ENCODE results near the gene HDAC1. TPM values are rescaled to one million over a fixed set of nuclear protein-coding genes. Genes with fewer than 3 reads are reported as not detected.

Gene HDAC1
- 27.5 and 29.7 TPM in 2 replicates for total RNA-seq (2012; rRNA removed)

- H3K27me3 ChIP-seq (ENCODE audit: control insufficient read depth, insufficient read depth, low read length): no peaks in the 10 kb centered on the region
- peak within 1 kb of the TSS; percentile 91 for H3K4me3 ChIP-seq (ENCODE audit: low read length)
- H3K36me3 ChIP-seq (ENCODE audit: insufficient read depth, low read length): no peaks in the 10 kb centered on the region
- H3K4me2 ChIP-seq (ENCODE audit: low read length): peak within 1 kb of the TSS; percentile 92
- H3K9me3 ChIP-seq (replicated peaks; ENCODE audit: low read length): no peaks in the 10 kb centered on the region
- peak within 1 kb of the TSS; percentile 83 for H3K9ac ChIP-seq (ENCODE audit: low read depth, low read length)
- H3K4me1 ChIP-seq (ENCODE audit: control insufficient read depth, insufficient read depth, low read length): peaks cover 8% of the 10 kb centered on the region
Measured at GRCh38 chr1:32291708-32292538, at the start of gene HDAC1. HDAC1 (plus strand) TSS chr1:32292083; CDS start chr1:32292170, 87 bp downstream.

- peak overlapping the region; percentile 32 for H3K4me2 ChIP-seq (ENCODE audit: low read length)
- H3K4me3 ChIP-seq (ENCODE audit: low read length): no peak overlapping the region
- H3K9me3 ChIP-seq (replicated peaks; ENCODE audit: low read length): no peaks in the 10 kb centered on the region
- peaks cover 30% of the 10 kb centered on the region for H3K4me1 ChIP-seq (ENCODE audit: control insufficient read depth, insufficient read depth, low read length)
- H3K36me3 ChIP-seq (ENCODE audit: insufficient read depth, low read length): no peaks in the 10 kb centered on the region
- no peak overlapping the region for H3K9ac ChIP-seq (ENCODE audit: low read depth, low read length)
- no peaks in the 10 kb centered on the region for H3K27me3 ChIP-seq (ENCODE audit: control insufficient read depth, insufficient read depth, low read length)
Measured at GRCh38 chr1:32242341-32242851, 49.5 kb upstream of the HDAC1 start.

- Histone ChIP-seq H3K9ac (ENCODE audit: low read depth, low read length) (no peak within 1 kb of the TSS), H3K4me1 (ENCODE audit: control insufficient read depth, insufficient read depth, low read length) (peaks cover 20% of the 10 kb centered on the region), H3K36me3 (ENCODE audit: insufficient read depth, low read length) (no peaks in the 10 kb centered on the region), H3K27me3 (ENCODE audit: control insufficient read depth, insufficient read depth, low read length) (no peaks in the 10 kb centered on the region), H3K9me3 (replicated peaks; ENCODE audit: low read length) (no peaks in the 10 kb centered on the region), H3K4me2 (ENCODE audit: low read length) (no peak within 1 kb of the TSS), H3K4me3 (ENCODE audit: low read length) (no peak within 1 kb of the TSS)
Measured at GRCh38 chr1:32246888-32247273, 45.0 kb upstream of the HDAC1 start, which contains the start of gene FAM167B. FAM167B (plus strand) TSS chr1:32247222; CDS start chr1:32247422, 200 bp downstream.

- no peaks in the 10 kb centered on the region for H3K9me3 ChIP-seq (replicated peaks; ENCODE audit: low read length)
- no peaks in the 10 kb centered on the region for H3K36me3 ChIP-seq (ENCODE audit: insufficient read depth, low read length)
- H3K9ac ChIP-seq (ENCODE audit: low read depth, low read length): no peak overlapping the region
- H3K4me2 ChIP-seq (ENCODE audit: low read length): no peak overlapping the region
- H3K27me3 ChIP-seq (ENCODE audit: control insufficient read depth, insufficient read depth, low read length): peaks cover 2% of the 10 kb centered on the region
- no peak overlapping the region for H3K4me3 ChIP-seq (ENCODE audit: low read length)
- peaks cover 19% of the 10 kb centered on the region for H3K4me1 ChIP-seq (ENCODE audit: control insufficient read depth, insufficient read depth, low read length)
Measured at GRCh38 chr1:32247452-32247851, 44.4 kb upstream of the HDAC1 start.

- H3K4me1 ChIP-seq (ENCODE audit: control insufficient read depth, insufficient read depth, low read length): peaks cover 16% of the 10 kb centered on the region
- no peak overlapping the region for H3K4me3 ChIP-seq (ENCODE audit: low read length)
- H3K9me3 ChIP-seq (replicated peaks; ENCODE audit: low read length): no peaks in the 10 kb centered on the region
- no peaks in the 10 kb centered on the region for H3K36me3 ChIP-seq (ENCODE audit: insufficient read depth, low read length)
- no peak overlapping the region for H3K9ac ChIP-seq (ENCODE audit: low read depth, low read length)
- peaks cover 6% of the 10 kb centered on the region for H3K27me3 ChIP-seq (ENCODE audit: control insufficient read depth, insufficient read depth, low read length)
- H3K4me2 ChIP-seq (ENCODE audit: low read length): peak overlapping the region; percentile 60
Measured at GRCh38 chr1:32247983-32248889, 43.6 kb upstream of the HDAC1 start.

GRCh38 chr1:32249831-32250525 lies 41.9 kb upstream of the HDAC1 start:
- no peaks in the 10 kb centered on the region for H3K36me3 ChIP-seq (ENCODE audit: insufficient read depth, low read length)
- H3K4me2 ChIP-seq (ENCODE audit: low read length): no peak overlapping the region
- peaks cover 16% of the 10 kb centered on the region for H3K4me1 ChIP-seq (ENCODE audit: control insufficient read depth, insufficient read depth, low read length)
- H3K9me3 ChIP-seq (replicated peaks; ENCODE audit: low read length): no peaks in the 10 kb centered on the region
- H3K9ac ChIP-seq (ENCODE audit: low read depth, low read length): no peak overlapping the region
- no peak overlapping the region for H3K4me3 ChIP-seq (ENCODE audit: low read length)
- H3K27me3 ChIP-seq (ENCODE audit: control insufficient read depth, insufficient read depth, low read length): peaks cover 6% of the 10 kb centered on the region

- Histone ChIP-seq H3K9me3 (replicated peaks; ENCODE audit: low read length) (no peaks in the 10 kb centered on the region), H3K4me3 (ENCODE audit: low read length) (no peak within 1 kb of the TSS), H3K4me1 (ENCODE audit: control insufficient read depth, insufficient read depth, low read length) (peaks cover 16% of the 10 kb centered on the region), H3K4me2 (ENCODE audit: low read length) (no peak within 1 kb of the TSS), H3K9ac (ENCODE audit: low read depth, low read length) (no peak within 1 kb of the TSS), H3K27me3 (ENCODE audit: control insufficient read depth, insufficient read depth, low read length) (peaks cover 6% of the 10 kb centered on the region), H3K36me3 (ENCODE audit: insufficient read depth, low read length) (no peaks in the 10 kb centered on the region)
Measured at GRCh38 chr1:32250893-32251716, 40.8 kb upstream of the HDAC1 start, which contains the start of gene LCK. LCK (plus strand) TSS chr1:32251265; CDS start chr1:32274330, 23,065 bp downstream.

- Histone ChIP-seq H3K9ac (ENCODE audit: low read depth, low read length) (no peak overlapping the region), H3K4me2 (ENCODE audit: low read length) (no peak overlapping the region), H3K36me3 (ENCODE audit: insufficient read depth, low read length) (no peaks in the 10 kb centered on the region), H3K4me1 (ENCODE audit: control insufficient read depth, insufficient read depth, low read length) (no peaks in the 10 kb centered on the region), H3K27me3 (ENCODE audit: control insufficient read depth, insufficient read depth, low read length) (peaks cover 20% of the 10 kb centered on the region), H3K4me3 (ENCODE audit: low read length) (no peak overlapping the region), H3K9me3 (replicated peaks; ENCODE audit: low read length) (no peaks in the 10 kb centered on the region)
Measured at GRCh38 chr1:32255072-32256071, 36.5 kb upstream of the HDAC1 start.

GRCh38 chr1:32256473-32257226 lies 35.2 kb upstream of the HDAC1 start:
- H3K4me3 ChIP-seq (ENCODE audit: low read length): no peak overlapping the region
- H3K4me1 ChIP-seq (ENCODE audit: control insufficient read depth, insufficient read depth, low read length): no peaks in the 10 kb centered on the region

More at GRCh38 chr1:32256473-32257226, 35.2 kb upstream of the HDAC1 start:
- Histone ChIP-seq H3K9me3 (replicated peaks; ENCODE audit: low read length) (no peaks in the 10 kb centered on the region), H3K27me3 (ENCODE audit: control insufficient read depth, insufficient read depth, low read length) (peaks cover 20% of the 10 kb centered on the region), H3K36me3 (ENCODE audit: insufficient read depth, low read length) (no peaks in the 10 kb centered on the region), H3K9ac (ENCODE audit: low read depth, low read length) (no peak overlapping the region), H3K4me2 (ENCODE audit: low read length) (no peak overlapping the region)
